GM10248 (cell line): Measurements from ENCODE around the gene UTS2R.

ENCODE experiments used
- CTCF ChIA-PET: fragments of 300-600 bp; sonication (Branson Sonifier 250); formaldehyde crosslinking; extraction: SDS; loops from one replicate; lab custom pipeline; 2021; ENCODE audit warnings: antibody characterized with exemption; lab: Yijun Ruan, JAX
- POLR2A ChIA-PET: fragments of 350-650 bp; sonication (Branson Sonifier 250); formaldehyde crosslinking; extraction: SDS; loops from one replicate; lab custom pipeline; 2020; ENCODE audit warnings: antibody characterized with exemption; lab: Yijun Ruan, JAX
- DNase-seq: peaks from one replicate; pipeline ENCODE4 v3.0.0; 2012; ENCODE audit errors: extremely low spot score
- CTCF ChIP-seq: IDR thresholded peaks from 2 replicates; pipeline ENCODE4 v1.5.1; 2012; ENCODE audit warnings: mild to moderate bottlenecking, low read depth; ENCODE audit errors: extremely low read depth, missing control alignments, control extremely low read depth

Gene UTS2R

GRCh38 chr17:82415786-82416185 lies 44.2 kb downstream of the UTS2R start:
- TF ChIP-seq CTCF: no peak
- ChIA-PET POLR2A (no interaction called here), CTCF (interaction anchor here (0.8 to 2.6 kb wide), 4 partner anchors 12 to 65 kb away, joined by 3 to 10 read pairs (median 3); no protein-coding TSS in a partner anchor)
- DNase-seq: no peak

GRCh38 chr17:82416264-82416663 lies 44.7 kb downstream of the UTS2R start:
- ChIA-PET POLR2A (no interaction called here), CTCF (interaction anchor here (0.8 to 2.6 kb wide), 6 partner anchors 8 to 66 kb away, joined by 3 to 10 read pairs (median 3); no protein-coding TSS in a partner anchor)
- TF ChIP-seq CTCF: no peak
- no peak for DNase-seq

- ChIA-PET CTCF (interaction anchor here (0.8 to 2.6 kb wide), 7 partner anchors 9 to 66 kb away, joined by 3 to 10 read pairs (median 3); no protein-coding TSS in a partner anchor), POLR2A (interaction anchor here (0.7 kb wide), 1 partner anchor 333 kb away, joined by 4 read pairs; no protein-coding TSS in a partner anchor)
- no peak for TF ChIP-seq CTCF
- DNase-seq: no peak
Measured at GRCh38 chr17:82416771-82417170, 45.2 kb downstream of the UTS2R start.

GRCh38 chr17:82418001-82418986 lies 46.7 kb downstream of the UTS2R start, which contains the start of the genes HEXD and OGFOD3:
Gene HEXD (plus strand): TSS chr17:82418347. CDS start chr17:82419800, 1,453 bp downstream.
Gene OGFOD3 (minus strand): TSS chr17:82418586. CDS start chr17:82418485, 101 bp downstream.
- TF ChIP-seq CTCF: no peak
- ChIA-PET CTCF (interaction anchor here (1.1 to 2.6 kb wide), 9 partner anchors 9 to 388 kb away, joined by 3 to 10 read pairs (median 5); no protein-coding TSS in a partner anchor), POLR2A (interaction anchor here (0.7 to 1.2 kb wide), 2 partner anchors 10 to 31 kb away, joined by 3 read pairs; no protein-coding TSS in a partner anchor)
- DNase-seq: peak; percentile 97

- TF ChIP-seq CTCF: no peak
- POLR2A ChIA-PET: interaction anchor here (1.2 kb wide), 1 partner anchor 30 kb away, joined by 3 read pairs; no protein-coding TSS in a partner anchor
- CTCF ChIA-PET: interaction anchor here (1.3 to 2.5 kb wide), 7 partner anchors 8 to 389 kb away, joined by 3 to 6 read pairs (median 5); no protein-coding TSS in a partner anchor
- no peak for DNase-seq
Measured at GRCh38 chr17:82419540-82419939, 48.0 kb downstream of the UTS2R start.
